GM23338 (cell line): ENCODE results near the gene SMC4. TPM values are rescaled to one million over a fixed set of nuclear protein-coding genes. Genes with fewer than 3 reads are reported as not detected.

Source experiments
- ATAC-seq: fragments of 200-7000 bp; cut with Tn5 transposase; 3 replicates; pipeline ENCODE4 v1.9.1; 2020
- DNase-seq: peaks from one replicate; pipeline ENCODE4 v3.0.0-alpha.2; 2015; ENCODE audit warnings: low spot score
- H2AFZ ChIP-seq: fragments of 200-600 bp; sonication (generic); 2 replicates; pipeline ENCODE4 v1.8.0; 2016; ENCODE audit warnings: antibody characterized with exemption, mild to moderate bottlenecking, moderate library complexity
- H3F3A ChIP-seq: fragments of 200-600 bp; sonication (generic); replicated peaks from 2 replicates; pipeline ENCODE4 v1.8.0; 2017; ENCODE audit warnings: antibody characterized with exemption, mixed run types, low read depth
- H3K27ac ChIP-seq: fragments of 200-600 bp; sonication (generic); 2 replicates; pipeline ENCODE4 v1.6.1; 2016; ENCODE audit warnings: low read depth
- H3K27me3 ChIP-seq: fragments of 200-600 bp; sonication (generic); 2 replicates; pipeline ENCODE4 v1.8.0; 2016; ENCODE audit warnings: mild to moderate bottlenecking, mixed run types, moderate library complexity; ENCODE audit not compliant: insufficient read depth
- H3K36me3 ChIP-seq: fragments of 200-600 bp; sonication (generic); 2 replicates; pipeline ENCODE4 v1.8.0; 2016; ENCODE audit warnings: mild to moderate bottlenecking; ENCODE audit not compliant: insufficient read depth
- H3K4me1 ChIP-seq: fragments of 200-600 bp; sonication (generic); 2 replicates; pipeline ENCODE4 v1.8.0; 2016; ENCODE audit warnings: mild to moderate bottlenecking, moderate library complexity; ENCODE audit not compliant: insufficient read depth
- H3K4me2 ChIP-seq: fragments of 200-600 bp; sonication (generic); 2 replicates; pipeline ENCODE4 v1.7.1; 2017; ENCODE audit warnings: mixed run types
- H3K4me3 ChIP-seq: fragments of 200-600 bp; sonication (generic); 2 replicates; pipeline ENCODE4 v1.6.1; 2016; ENCODE audit warnings: mixed run types
- H3K79me2 ChIP-seq: fragments of 200-600 bp; sonication (generic); replicated peaks from 2 replicates; pipeline ENCODE4 v1.8.0; 2017; ENCODE audit warnings: mild to moderate bottlenecking; ENCODE audit not compliant: insufficient read depth
- H3K9me2 ChIP-seq: fragments of 200-600 bp; sonication (generic); 2 replicates; pipeline ENCODE4 v1.8.0; 2017; ENCODE audit not compliant: insufficient read depth
- H4K20me1 ChIP-seq: fragments of 200-600 bp; sonication (generic); replicated peaks from 2 replicates; pipeline ENCODE4 v1.8.0; 2017; ENCODE audit warnings: mild to moderate bottlenecking; ENCODE audit not compliant: insufficient read depth
- H3K27ac Mint-ChIP-seq: 2 replicates; pipeline ENCODE4 v1.8.0; 2020; ENCODE audit warnings: inconsistent platforms, mild to moderate bottlenecking, moderate library complexity, mixed read lengths
- H3K27me3 Mint-ChIP-seq: 3 replicates; pipeline ENCODE4 v1.8.0; 2022; ENCODE audit warnings: low read depth, mild to moderate bottlenecking, moderate library complexity, mixed read lengths, inconsistent platforms; ENCODE audit not compliant: insufficient read depth, poor library complexity
- H3K36me3 Mint-ChIP-seq: 3 replicates; pipeline ENCODE4 v1.8.0; 2021; ENCODE audit warnings: low read depth, mild to moderate bottlenecking, inconsistent platforms, moderate library complexity, mixed read lengths
- H3K4me1 Mint-ChIP-seq: 3 replicates; pipeline ENCODE4 v1.8.0; 2020; ENCODE audit warnings: mild to moderate bottlenecking, inconsistent platforms, mixed read lengths
- H3K4me3 Mint-ChIP-seq: 3 replicates; pipeline ENCODE4 v1.8.0; 2021; ENCODE audit warnings: moderate library complexity, mild to moderate bottlenecking, inconsistent platforms, mixed read lengths
- H3K9me3 Mint-ChIP-seq: 3 replicates; pipeline ENCODE4 v1.8.0; 2020; ENCODE audit warnings: moderate library complexity, mild to moderate bottlenecking, inconsistent platforms, mixed read lengths
- CREB1 ChIP-seq: fragments of 250-450 bp; sonication (Bioruptor Pico); IDR thresholded peaks from 2 replicates; pipeline ENCODE4 v1.5.0; 2020; ENCODE audit warnings: low read depth, mild to moderate bottlenecking, moderate library complexity
- CTCF ChIP-seq, 2 experiments: fragments of 200-600 bp in 1 of 2; sonication (generic) in 1 of 2; conservative IDR thresholded peaks; 2 replicates each; pipeline versions ENCODE4 v1.5.1 to v1.6.1; 2016 to 2017; ENCODE audit warnings: antibody characterized with exemption in 2 of 2, low read depth in 2 of 2, mild to moderate bottlenecking in 2 of 2, moderate library complexity in 1 of 2
- EZH2 ChIP-seq: fragments of 200-600 bp; sonication (generic); IDR thresholded peaks from one replicate; pipeline ENCODE4 v1.8.0; 2017; ENCODE audit warnings: antibody characterized with exemption, mild to moderate bottlenecking, low read depth; ENCODE audit not compliant: unreplicated experiment
- EZH2phosphoT487 ChIP-seq: fragments of 200-600 bp; sonication (generic); IDR thresholded peaks from one replicate; pipeline ENCODE4 v1.8.1; 2018; ENCODE audit warnings: antibody characterized with exemption; ENCODE audit not compliant: unreplicated experiment
- JUNB ChIP-seq: IDR thresholded peaks from one replicate; pipeline ENCODE4 v1.6.1; 2016; ENCODE audit warnings: antibody characterized with exemption; ENCODE audit not compliant: unreplicated experiment
- NANOG ChIP-seq: IDR thresholded peaks from 2 replicates; pipeline ENCODE4 v1.6.1; 2016; ENCODE audit warnings: antibody characterized with exemption, borderline replicate concordance
- POLR2AphosphoS5 ChIP-seq: IDR thresholded peaks from 2 replicates; pipeline ENCODE4 v1.6.1; 2016; ENCODE audit warnings: antibody characterized with exemption, low read depth
- ZNF114 ChIP-seq: fragments of 250-450 bp; sonication (Bioruptor Pico); IDR thresholded peaks from 2 replicates; pipeline ENCODE4 v1.5.0; 2020; ENCODE audit warnings: mild to moderate bottlenecking, moderate library complexity
- ZNF331 ChIP-seq: fragments of 250-450 bp; sonication (Bioruptor Pico); IDR thresholded peaks from 2 replicates; pipeline ENCODE4 v1.5.0; 2020; ENCODE audit warnings: low read depth, mild to moderate bottlenecking, moderate library complexity
- ZNF462 ChIP-seq: fragments of 250-450 bp; sonication (Bioruptor Pico); IDR thresholded peaks from 2 replicates; pipeline ENCODE4 v1.5.0; 2020; ENCODE audit warnings: mild to moderate bottlenecking, moderate library complexity
- long read RNA-seq: library from polyadenylated mRNA; unstranded; transcript quantifications from one replicate; pipeline ENCODE4 v2.0.0, GENCODE V29; 2020; ENCODE audit not compliant: unreplicated experiment
- polyA plus RNA-seq: library from polyadenylated mRNA; unstranded; fragments of >200 nt; fragmentation: Nextera tagmentation; extraction: Ambion mirVana; gene quantifications from 2 replicates; pipeline ENCODE4 v1.2.1, GENCODE V29; 2016
- total RNA-seq: library from RNA; depleted of rRNA; stranded (reverse); fragments of >200 nt; shearing (Covaris generic); gene quantifications from 2 replicates; pipeline ENCODE4 v1.2.3, GENCODE V29; 2014; rRNA removed
- TF ChIP-seq, protein P1 (sequence below): IDR thresholded peaks from one replicate; pipeline ENCODE4 v1.6.1; 2018; ENCODE audit warnings: antibody characterized with exemption; ENCODE audit not compliant: unreplicated experiment
- TF ChIP-seq, protein P2 (sequence below): IDR thresholded peaks from 2 replicates; pipeline ENCODE4 v1.6.1; 2016; ENCODE audit warnings: antibody characterized with exemption

SMC4 gene
- total RNA-seq (144 and 167 TPM in 2 replicates), polyA plus RNA-seq (320 and 412 TPM in 2 replicates)
- long read RNA-seq, partial matches to known transcripts: 68 of 78 reads
- long read RNA-seq, other reads (novel, unspliced or antisense): 10 of 78 reads

DNA sequence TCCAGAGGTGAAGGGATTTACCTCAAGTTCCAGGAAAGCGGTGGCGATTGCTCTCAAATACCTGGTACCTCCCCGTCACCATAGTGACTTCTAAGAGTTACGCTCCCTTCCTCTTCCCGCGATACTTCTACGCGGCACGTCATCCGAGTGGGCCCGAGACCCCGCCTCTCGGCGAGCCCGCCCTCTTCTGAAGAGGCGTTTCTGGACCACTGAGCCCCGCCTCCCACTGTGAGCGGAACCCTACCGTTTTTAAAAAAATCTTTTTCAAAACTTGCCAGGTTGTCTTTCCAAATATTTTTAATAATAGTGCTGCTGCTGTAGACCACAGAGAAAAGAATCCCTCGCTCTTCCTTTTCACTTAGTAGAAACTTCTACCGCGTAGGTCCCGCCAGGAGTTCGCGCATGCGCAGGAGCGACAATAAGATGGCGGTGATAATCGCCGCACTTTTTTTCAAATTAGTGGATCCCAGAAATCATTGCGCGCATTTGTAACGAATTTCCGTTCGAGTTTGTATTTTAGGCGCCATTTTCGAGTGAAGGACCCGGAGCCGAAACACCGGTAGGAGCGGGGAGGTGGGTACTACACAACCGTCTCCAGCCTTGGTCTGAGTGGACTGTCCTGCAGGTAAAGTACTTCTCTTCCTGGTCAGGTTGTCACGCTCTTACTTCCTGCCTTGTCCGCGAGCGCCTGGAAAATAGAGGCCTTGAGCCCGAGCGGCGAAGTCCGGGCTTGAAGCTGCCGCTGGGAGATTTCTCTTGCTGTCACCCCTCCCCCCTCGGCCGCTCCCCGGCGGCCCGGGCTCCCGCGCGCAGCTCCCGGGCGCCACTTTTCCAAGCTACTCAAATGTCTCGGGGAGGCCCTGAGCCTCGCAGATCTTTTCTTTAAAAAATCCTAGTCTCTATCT is at the start of gene SMC4, which contains the start of gene IFT80:
TSS of gene SMC4 (plus strand) at position 526 of the 905 bp plus-strand sequence. CDS start 1,177 bp downstream, outside the sequence.
TSS of gene IFT80 (minus strand) at position 101 of the 905 bp plus-strand sequence. CDS start 14,625 bp downstream, outside the sequence.
- peaks cover 25% of the 10 kb centered on the region for H3K4me1 Mint-ChIP-seq
- Histone ChIP-seq H3K4me2 (peak within 1 kb of the TSS; percentile 81), H4K20me1 (peaks cover 31% of the 10 kb centered on the region), H3F3A (no peaks in the 10 kb centered on the region), H3K27me3 (no peaks in the 10 kb centered on the region), H3K79me2 (peaks cover 72% of the 10 kb centered on the region), H3K4me3 (peak within 1 kb of the TSS; percentile 60), H3K36me3 (no peaks in the 10 kb centered on the region; the same call in 1 of the 2 replicates), H3K9me2 (no peaks in the 10 kb centered on the region), H3K4me1 (peaks cover 14% of the 10 kb centered on the region; the same call in 1 of the 2 replicates), H2AFZ (no peak within 1 kb of the TSS), H3K27ac (peak within 1 kb of the TSS; percentile 94)
- peaks cover 4% of the 10 kb centered on the region; the same call in 1 of the 3 replicates for H3K9me3 Mint-ChIP-seq
- peak within 1 kb of the TSS; percentile 98 for H3K27ac Mint-ChIP-seq
- ATAC-seq (peak; percentile 85), DNase-seq (peak; percentile 98)
- H3K36me3 Mint-ChIP-seq: peaks cover 26% of the 10 kb centered on the region
- peaks cover 21% of the 10 kb centered on the region for H3K27me3 Mint-ChIP-seq
- H3K4me3 Mint-ChIP-seq: peak within 1 kb of the TSS; percentile 98
- 0 out of 2 replicates have a peak, but pooled peaks have one; percentile 65 for TF ChIP-seq ZNF114 (CRISPR knock-in tag)
- no peak for TF ChIP-seq EZH2phosphoT487
- TF ChIP-seq, protein P1, sequence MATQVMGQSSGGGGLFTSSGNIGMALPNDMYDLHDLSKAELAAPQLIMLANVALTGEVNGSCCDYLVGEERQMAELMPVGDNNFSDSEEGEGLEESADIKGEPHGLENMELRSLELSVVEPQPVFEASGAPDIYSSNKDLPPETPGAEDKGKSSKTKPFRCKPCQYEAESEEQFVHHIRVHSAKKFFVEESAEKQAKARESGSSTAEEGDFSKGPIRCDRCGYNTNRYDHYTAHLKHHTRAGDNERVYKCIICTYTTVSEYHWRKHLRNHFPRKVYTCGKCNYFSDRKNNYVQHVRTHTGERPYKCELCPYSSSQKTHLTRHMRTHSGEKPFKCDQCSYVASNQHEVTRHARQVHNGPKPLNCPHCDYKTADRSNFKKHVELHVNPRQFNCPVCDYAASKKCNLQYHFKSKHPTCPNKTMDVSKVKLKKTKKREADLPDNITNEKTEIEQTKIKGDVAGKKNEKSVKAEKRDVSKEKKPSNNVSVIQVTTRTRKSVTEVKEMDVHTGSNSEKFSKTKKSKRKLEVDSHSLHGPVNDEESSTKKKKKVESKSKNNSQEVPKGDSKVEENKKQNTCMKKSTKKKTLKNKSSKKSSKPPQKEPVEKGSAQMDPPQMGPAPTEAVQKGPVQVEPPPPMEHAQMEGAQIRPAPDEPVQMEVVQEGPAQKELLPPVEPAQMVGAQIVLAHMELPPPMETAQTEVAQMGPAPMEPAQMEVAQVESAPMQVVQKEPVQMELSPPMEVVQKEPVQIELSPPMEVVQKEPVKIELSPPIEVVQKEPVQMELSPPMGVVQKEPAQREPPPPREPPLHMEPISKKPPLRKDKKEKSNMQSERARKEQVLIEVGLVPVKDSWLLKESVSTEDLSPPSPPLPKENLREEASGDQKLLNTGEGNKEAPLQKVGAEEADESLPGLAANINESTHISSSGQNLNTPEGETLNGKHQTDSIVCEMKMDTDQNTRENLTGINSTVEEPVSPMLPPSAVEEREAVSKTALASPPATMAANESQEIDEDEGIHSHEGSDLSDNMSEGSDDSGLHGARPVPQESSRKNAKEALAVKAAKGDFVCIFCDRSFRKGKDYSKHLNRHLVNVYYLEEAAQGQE: no peak
- TF ChIP-seq EZH2: no peak
- peak; percentile 94 for TF ChIP-seq CREB1 (CRISPR knock-in tag)
- no peak for TF ChIP-seq NANOG
- peak; percentile 87 for TF ChIP-seq POLR2AphosphoS5
- TF ChIP-seq ZNF331 (CRISPR knock-in tag): no peak
- no peak for TF ChIP-seq JUNB
- TF ChIP-seq, protein P2, sequence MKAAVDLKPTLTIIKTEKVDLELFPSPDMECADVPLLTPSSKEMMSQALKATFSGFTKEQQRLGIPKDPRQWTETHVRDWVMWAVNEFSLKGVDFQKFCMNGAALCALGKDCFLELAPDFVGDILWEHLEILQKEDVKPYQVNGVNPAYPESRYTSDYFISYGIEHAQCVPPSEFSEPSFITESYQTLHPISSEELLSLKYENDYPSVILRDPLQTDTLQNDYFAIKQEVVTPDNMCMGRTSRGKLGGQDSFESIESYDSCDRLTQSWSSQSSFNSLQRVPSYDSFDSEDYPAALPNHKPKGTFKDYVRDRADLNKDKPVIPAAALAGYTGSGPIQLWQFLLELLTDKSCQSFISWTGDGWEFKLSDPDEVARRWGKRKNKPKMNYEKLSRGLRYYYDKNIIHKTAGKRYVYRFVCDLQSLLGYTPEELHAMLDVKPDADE: 0 out of 2 replicates have a peak, but pooled peaks have one; percentile 34
- TF ChIP-seq CTCF (conservative IDR thresholded peaks at IDR 0.05; ENCODE audit: low read depth in 2 of 2): no peak
- no peak for TF ChIP-seq ZNF462
